ENCODE measurements around the gene BIN1.

The BIN1 gene

GRCh38 chr2:127049927-127050802 is 56.8 kb downstream of the BIN1 start:
- DNase-seq (ENCODE audit: low read depth in 2 of 3, low spot score in 1 of 3), result peak; percentile 25 to 62 (median 50)

DNA sequence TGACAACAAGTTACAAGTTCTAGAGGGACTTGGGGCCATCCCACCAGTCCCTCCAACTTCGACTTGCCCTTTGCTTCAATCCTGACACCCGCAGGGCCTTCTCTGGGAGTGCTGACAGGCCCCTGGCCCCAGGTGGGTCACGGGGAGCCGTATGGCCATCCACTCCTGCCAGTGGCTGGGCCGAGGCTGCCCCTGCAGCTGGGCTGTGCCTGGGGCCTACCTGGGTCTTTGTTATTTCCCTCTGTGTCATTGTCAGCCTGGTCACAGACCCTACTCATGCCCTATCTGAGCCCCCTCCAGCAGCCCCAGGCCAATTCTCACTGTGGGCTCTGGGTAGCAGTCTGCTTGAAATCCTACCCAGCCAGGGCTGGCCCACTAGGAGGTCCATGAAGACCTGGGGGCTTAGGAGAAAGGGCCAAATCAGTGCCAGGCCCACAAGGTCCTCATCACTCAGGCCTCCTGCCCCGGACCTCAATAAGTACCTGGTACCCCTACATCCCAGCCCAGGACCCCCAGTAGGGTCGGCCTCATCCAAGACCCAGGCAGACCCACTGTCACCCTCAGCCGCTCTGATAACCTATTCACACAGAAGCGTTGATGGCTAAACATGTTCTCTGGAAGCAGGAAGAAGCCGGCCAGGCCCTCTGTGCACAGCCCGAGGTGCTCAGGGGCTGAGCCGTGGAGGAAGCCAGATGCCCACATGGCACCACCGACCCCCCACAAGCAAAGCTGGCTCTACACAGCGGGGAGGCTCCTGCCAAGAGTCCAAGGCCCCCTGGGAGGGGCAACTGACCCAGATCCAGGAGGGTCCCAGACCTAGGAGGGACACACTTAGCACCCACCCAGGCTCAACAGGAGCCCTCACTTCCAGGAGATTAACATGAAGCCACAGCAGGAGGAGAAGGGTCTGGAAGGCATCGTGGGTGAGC is 57.7 kb downstream of the BIN1 start:
- no peak for DNase-seq (ENCODE audit: low read depth in 2 of 3, low spot score in 1 of 3)

DNA sequence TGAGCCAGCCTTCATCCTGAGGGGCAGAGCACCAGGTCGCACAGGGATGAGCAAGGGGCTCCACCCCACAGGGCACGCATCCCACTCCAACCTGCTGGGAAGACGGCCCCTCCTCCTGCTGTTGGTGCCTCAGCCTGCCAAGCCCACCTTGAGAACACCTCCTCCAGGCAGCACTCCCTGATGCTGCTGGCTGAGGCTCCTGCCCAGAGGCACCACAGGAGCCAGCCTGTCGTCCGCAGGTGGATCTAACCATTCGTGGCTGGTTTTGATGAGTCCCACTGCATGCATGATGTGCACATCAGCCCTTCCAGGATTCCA is 58.4 kb downstream of the BIN1 start:
- no peak for DNase-seq (ENCODE audit: low read depth in 2 of 3, low spot score in 1 of 3)

DNA sequence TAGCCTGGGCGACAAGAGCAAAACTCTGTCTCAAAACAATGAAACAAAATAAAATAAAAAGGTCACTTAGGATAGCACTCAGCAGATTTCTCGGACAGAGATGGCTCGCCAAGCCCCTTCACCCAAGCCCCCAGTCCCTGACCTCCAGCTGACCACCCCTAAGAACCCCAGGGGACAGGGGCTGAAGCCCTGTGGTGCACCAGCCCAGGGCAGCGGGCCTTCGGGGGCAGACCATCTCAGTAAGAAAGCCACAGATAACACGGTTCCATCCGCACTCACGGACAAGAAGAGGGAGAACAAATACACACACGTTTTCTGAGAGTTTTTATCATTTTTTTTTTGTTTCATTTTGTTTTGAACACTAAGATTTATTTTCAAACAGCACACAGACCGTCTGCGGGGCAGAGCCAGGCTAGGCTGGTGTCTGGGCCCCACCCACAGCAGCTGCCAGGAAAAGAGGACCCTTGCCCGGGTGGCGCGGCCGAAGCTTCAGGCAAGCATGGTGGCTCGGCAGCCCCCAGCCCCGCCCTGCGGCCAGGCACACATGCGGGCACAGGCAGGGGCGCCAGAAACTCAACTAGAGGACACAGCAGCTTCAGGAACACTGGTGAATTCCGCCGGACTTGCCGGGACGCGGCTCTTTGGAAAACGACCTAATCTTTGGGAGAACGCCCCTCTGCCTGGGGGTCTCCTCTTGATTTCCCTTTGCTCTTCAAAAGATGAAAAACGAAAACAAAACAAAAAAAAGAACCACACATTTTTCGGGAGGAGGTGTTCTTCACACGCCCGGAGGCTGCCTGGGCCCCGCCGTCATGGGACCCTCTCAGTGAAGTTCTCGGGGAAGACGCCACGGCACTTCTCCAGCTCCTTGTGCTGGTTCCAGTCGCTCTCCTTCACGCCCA is 59.0 kb downstream of the BIN1 start:
- DNase-seq (ENCODE audit: low read depth in 2 of 3, low spot score in 1 of 3), result no peak

DNA sequence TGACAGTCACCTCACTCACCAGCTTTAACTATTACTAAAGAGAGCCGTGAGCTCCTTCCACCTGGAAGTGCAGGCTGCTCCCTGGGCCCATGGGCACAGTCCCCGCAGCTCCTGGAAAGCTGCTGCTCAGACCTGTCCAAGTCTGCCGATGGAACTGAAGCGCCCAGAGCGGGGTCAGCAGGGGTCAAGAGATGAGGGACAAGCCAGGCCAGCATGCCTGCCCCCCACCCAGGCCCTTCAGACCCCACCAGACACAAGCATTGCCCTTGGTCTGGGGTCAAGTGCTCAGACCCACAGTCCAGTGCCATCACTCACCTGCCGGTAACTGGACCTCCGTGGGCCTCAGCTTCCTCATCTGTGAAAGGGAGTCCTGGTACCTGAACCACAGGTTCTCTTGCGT is 59.9 kb downstream of the BIN1 start:
- no peak for DNase-seq (ENCODE audit: low read depth in 2 of 3, low spot score in 1 of 3)

GRCh38 chr2:127046579-127046978 is 60.4 kb downstream of the BIN1 start:
- DNase-seq (ENCODE audit: low read depth in 2 of 3, low spot score in 1 of 3), result no peak

DNA sequence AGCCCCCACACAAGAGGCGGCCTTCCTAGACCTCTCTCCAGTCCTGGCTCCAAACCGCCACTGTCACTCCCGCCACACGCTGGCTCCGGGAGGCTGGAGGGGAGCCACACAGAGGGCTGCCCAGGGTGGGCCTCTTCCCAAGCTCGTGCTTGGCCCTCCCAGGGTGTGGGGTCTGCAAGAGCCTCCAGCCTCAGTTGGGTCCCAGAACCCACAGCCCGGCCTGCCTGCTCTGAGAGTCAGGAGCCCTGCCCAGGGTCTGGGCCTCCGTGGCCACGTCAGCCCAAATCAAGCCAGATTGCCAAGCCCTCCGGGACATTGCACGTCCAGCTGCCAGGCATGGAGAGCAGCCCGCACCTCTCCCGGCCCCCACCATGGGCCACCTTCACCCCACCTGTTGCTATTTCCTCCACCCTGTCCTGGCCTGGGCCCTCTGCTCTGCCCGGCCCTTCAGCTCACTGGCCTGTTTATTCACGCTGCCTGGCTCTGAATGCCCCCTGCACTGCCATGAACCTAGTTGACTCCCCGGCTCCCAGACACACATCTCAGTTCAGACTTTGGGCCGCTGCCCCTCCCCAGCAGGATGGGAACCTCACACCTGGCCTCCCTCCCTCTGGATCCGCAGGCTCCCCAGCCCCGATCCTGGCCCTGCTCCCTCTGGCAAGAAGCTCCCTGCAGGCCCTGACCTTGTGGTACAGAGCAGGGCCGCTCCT is 61.0 kb downstream of the BIN1 start:
- no peak for DNase-seq (ENCODE audit: low read depth in 2 of 3, low spot score in 1 of 3)

DNA sequence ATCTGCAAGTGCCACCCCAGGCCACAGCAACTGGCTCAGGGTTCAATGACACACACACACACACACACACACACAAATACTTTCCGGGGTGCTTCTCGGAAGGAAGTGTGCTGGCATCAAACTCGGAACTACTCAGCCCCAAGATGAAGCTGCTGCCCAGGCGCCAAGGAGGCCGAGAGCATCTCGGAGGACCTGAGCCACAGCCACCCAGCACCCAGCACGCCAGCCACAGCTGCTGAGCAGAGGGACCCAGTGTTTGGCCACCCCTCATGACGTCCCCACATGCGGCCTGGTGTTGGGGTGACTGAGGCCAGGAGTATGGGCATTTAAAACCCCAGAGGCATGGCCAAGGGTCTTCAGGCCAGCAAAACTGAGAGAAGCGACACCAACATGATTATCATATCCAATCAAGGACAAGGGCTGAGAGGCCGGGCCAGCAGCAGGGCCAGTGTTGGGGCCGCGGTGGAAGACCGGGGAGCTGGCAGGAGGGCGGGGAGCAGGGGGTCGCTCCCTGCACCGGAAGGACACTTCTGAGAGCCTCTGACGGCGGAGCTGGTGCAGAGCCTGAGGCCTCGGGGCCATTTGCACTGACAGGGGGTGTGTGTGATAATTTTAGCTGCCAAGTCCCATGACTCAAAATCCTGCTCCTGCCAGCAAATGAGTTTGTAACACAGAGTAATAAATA is 61.8 kb downstream of the BIN1 start:
- no peak for DNase-seq (ENCODE audit: low read depth in 2 of 3, low spot score in 1 of 3)

- no peak for DNase-seq (ENCODE audit: low read depth in 2 of 3, low spot score in 1 of 3)
Observed at GRCh38 chr2:127044165-127044718, 62.7 kb downstream of the BIN1 start.

- DNase-seq (ENCODE audit: low read depth in 2 of 3, low spot score in 1 of 3), result no peak
Observed at GRCh38 chr2:127043367-127044164, 63.4 kb downstream of the BIN1 start.

GRCh38 chr2:127041259-127041970 is 65.5 kb downstream of the BIN1 start:
- no peak for DNase-seq (ENCODE audit: low read depth in 2 of 3, low spot score in 1 of 3)

DNA sequence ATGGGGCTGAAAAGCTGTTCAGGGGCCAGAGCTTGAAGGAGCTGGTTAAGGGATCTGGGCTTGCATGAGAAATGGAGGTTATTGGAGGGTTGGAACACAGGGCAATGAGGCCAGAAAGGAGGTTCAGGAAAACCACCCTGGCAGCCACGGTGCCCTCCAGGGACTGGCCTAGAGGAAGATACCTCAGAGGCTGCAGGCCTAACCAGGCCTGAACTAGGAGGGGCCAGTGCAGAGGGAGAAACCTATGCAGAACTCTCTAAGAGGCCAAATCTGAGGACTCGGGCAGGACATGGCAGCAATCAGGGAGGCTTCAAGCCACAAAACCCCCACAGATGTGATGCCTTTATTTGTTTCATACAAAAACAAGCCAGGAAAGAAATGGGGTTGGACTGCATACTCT is 66.8 kb downstream of the BIN1 start:
- no peak for DNase-seq (ENCODE audit: low read depth in 2 of 3, low spot score in 1 of 3)

GRCh38 chr2:127039387-127040031 is 67.4 kb downstream of the BIN1 start:
- DNase-seq (ENCODE audit: low read depth in 2 of 3, low spot score in 1 of 3), result no peak

DNA sequence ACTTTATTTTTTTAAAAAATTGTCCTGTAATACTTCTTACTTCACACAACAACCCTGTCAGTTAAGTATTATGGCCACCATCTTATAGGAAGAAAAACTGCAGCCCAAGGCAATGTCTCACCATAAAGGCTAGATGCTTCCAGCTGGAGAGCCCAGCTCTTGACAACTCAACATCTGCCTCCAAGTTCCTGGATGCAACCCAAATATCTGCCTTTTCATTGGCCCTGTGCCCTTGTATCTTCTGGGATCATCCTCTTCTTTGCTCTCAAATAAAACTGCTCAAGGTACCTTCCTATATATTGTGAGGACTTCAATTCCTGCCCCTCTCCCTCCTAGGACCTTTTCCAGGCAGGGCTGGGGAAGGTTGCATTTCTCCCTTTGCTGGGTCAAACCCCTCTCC is 69.5 kb downstream of the BIN1 start:
- DNase-seq (ENCODE audit: low read depth in 2 of 3, low spot score in 1 of 3), result no peak

- DNase-seq (ENCODE audit: low read depth in 2 of 3, low spot score in 1 of 3), result no peak
Observed at GRCh38 chr2:127034883-127035611, 71.9 kb downstream of the BIN1 start.

- no peak for DNase-seq (ENCODE audit: low read depth in 2 of 3, low spot score in 1 of 3)
Observed at GRCh38 chr2:127034051-127034450, 72.9 kb downstream of the BIN1 start.

DNA sequence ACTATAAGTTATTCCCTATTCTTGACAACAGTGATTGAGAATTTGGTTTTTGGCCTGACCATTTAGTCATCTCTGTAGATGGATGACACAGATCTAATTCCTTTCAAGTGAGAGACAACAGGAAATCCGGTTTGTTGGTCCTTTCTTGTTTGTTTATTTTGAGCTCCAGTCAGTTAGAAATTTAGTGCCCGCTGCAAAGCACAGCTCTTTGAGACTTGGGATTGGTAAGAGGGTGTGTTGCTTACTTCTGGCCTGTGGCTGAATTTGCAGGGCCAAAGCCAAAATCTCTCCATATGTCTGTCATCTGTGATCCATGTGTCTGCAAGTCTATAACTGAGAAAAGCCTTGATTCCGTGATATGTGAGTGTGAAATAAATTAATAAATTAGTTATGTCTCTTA is 74.3 kb downstream of the BIN1 start:
- DNase-seq (ENCODE audit: low read depth in 2 of 3, low spot score in 1 of 3), result no peak
